HAP-1 (cell line): ENCODE measurements around the gene MYO1B.

Experiments used
- DNase-seq, 2 experiments: peaks; one replicate each; pipeline ENCODE4 v3.0.0-alpha.2; 2016 to 2020; ENCODE audit warnings: low spot score in 2 of 2
- H3K27me3 ChIP-seq: fragments of 250-450 bp; sonication (Bioruptor Pico); 2 replicates; pipeline ENCODE4 v1.5.1; 2020; ENCODE audit warnings: low read depth, mild to moderate bottlenecking, moderate library complexity
- H3K36me3 ChIP-seq: fragments of 250-450 bp; sonication (Bioruptor Pico); replicated peaks from 2 replicates; pipeline ENCODE4 v1.5.1; 2020; ENCODE audit warnings: mild to moderate bottlenecking
- H3K4me1 ChIP-seq: fragments of 250-450 bp; sonication (Bioruptor Pico); 2 replicates; pipeline ENCODE4 v1.5.1; 2020; ENCODE audit warnings: mild to moderate bottlenecking
- H3K4me3 ChIP-seq: fragments of 250-450 bp; sonication (Bioruptor Pico); 2 replicates; pipeline ENCODE4 v1.5.1; 2020; ENCODE audit warnings: mild to moderate bottlenecking, moderate library complexity
- H3K9me3 ChIP-seq: fragments of 250-450 bp; sonication (Bioruptor Pico); 2 replicates; pipeline ENCODE4 v1.5.1; 2020; ENCODE audit warnings: mild to moderate bottlenecking, moderate library complexity
- in situ Hi-C: fragments of 300-500 bp; cut with MboI; formaldehyde crosslinking; loops from 3 replicates; pipeline ENCODE4 v1.14.3; 2020; ENCODE audit warnings: low sequenced_read_pairs, inconsistent platforms, mixed read lengths

The MYO1B gene

GRCh38 chr2:191362841-191363240, 117.6 kb downstream of the MYO1B start:
- no peaks in the 10 kb centered on the region for H3K36me3 ChIP-seq
- H3K4me3 ChIP-seq = no peak overlapping the region
- no peak for DNase-seq
- no peaks in the 10 kb centered on the region for H3K4me1 ChIP-seq
- in situ Hi-C loops = loop anchor here (25.0 kb wide), 1 partner anchor 301 kb away; no protein-coding TSS in a partner anchor
- no peaks in the 10 kb centered on the region for H3K9me3 ChIP-seq
- H3K27me3 ChIP-seq = no peaks in the 10 kb centered on the region

GRCh38 chr2:191363267-191363666, 118.1 kb downstream of the MYO1B start:
- DNase-seq = no peak
- Histone ChIP-seq H3K27me3 (no peaks in the 10 kb centered on the region), H3K4me1 (no peaks in the 10 kb centered on the region), H3K36me3 (no peaks in the 10 kb centered on the region), H3K9me3 (no peaks in the 10 kb centered on the region), H3K4me3 (no peak overlapping the region)
- in situ Hi-C loops = loop anchor here (25.0 kb wide), 1 partner anchor 301 kb away; no protein-coding TSS in a partner anchor

- in situ Hi-C loops = loop anchor here (25.0 kb wide), 1 partner anchor 303 kb away; no protein-coding TSS in a partner anchor
- H3K4me1 ChIP-seq = no peaks in the 10 kb centered on the region
- H3K36me3 ChIP-seq = no peaks in the 10 kb centered on the region
- no peak overlapping the region for H3K4me3 ChIP-seq
- no peak for DNase-seq
- no peaks in the 10 kb centered on the region for H3K9me3 ChIP-seq
- no peaks in the 10 kb centered on the region for H3K27me3 ChIP-seq
These were observed 119.9 kb downstream of the MYO1B start for GRCh38 chr2:191365089-191365488.

- in situ Hi-C loops = loop anchor here (25.0 kb wide), 1 partner anchor 304 kb away; no protein-coding TSS in a partner anchor
- H3K9me3 ChIP-seq = no peaks in the 10 kb centered on the region
- no peak for DNase-seq
- no peak overlapping the region for H3K4me3 ChIP-seq
- no peaks in the 10 kb centered on the region for H3K27me3 ChIP-seq
- no peaks in the 10 kb centered on the region for H3K4me1 ChIP-seq
- H3K36me3 ChIP-seq = no peaks in the 10 kb centered on the region
These were observed 121.0 kb downstream of the MYO1B start for GRCh38 chr2:191366199-191366598.

- in situ Hi-C loops = loop anchor here (25.0 kb wide), 1 partner anchor 307 kb away; no protein-coding TSS in a partner anchor
- H3K4me1 ChIP-seq = no peaks in the 10 kb centered on the region
- H3K9me3 ChIP-seq = no peaks in the 10 kb centered on the region
- peak in 1 of 2 experiments; percentile 16 for DNase-seq
- H3K27me3 ChIP-seq = no peaks in the 10 kb centered on the region
- no peak overlapping the region for H3K4me3 ChIP-seq
- H3K36me3 ChIP-seq = no peaks in the 10 kb centered on the region
These were observed 123.8 kb downstream of the MYO1B start for GRCh38 chr2:191369034-191369433.

GRCh38 chr2:191374366-191374765, 129.2 kb downstream of the MYO1B start:
- in situ Hi-C loops = loop anchor here (25.0 kb wide), 1 partner anchor 312 kb away; no protein-coding TSS in a partner anchor
- Histone ChIP-seq H3K36me3 (no peaks in the 10 kb centered on the region), H3K4me3 (no peak overlapping the region), H3K9me3 (no peaks in the 10 kb centered on the region), H3K4me1 (peaks cover 3% of the 10 kb centered on the region; the same call in 1 of the 2 replicates), H3K27me3 (no peaks in the 10 kb centered on the region)
- no peak for DNase-seq

- no peaks in the 10 kb centered on the region for H3K9me3 ChIP-seq
- peaks cover 3% of the 10 kb centered on the region; the same call in 1 of the 2 replicates for H3K4me1 ChIP-seq
- no peaks in the 10 kb centered on the region for H3K27me3 ChIP-seq
- H3K4me3 ChIP-seq = no peak overlapping the region
- DNase-seq = no peak
- in situ Hi-C loops = loop anchor here (25.0 kb wide), 1 partner anchor 313 kb away; no protein-coding TSS in a partner anchor
- no peaks in the 10 kb centered on the region for H3K36me3 ChIP-seq
These were observed 129.7 kb downstream of the MYO1B start for GRCh38 chr2:191374939-191375338.

- Histone ChIP-seq H3K9me3 (no peaks in the 10 kb centered on the region), H3K36me3 (no peaks in the 10 kb centered on the region), H3K27me3 (no peaks in the 10 kb centered on the region), H3K4me1 (peaks cover 3% of the 10 kb centered on the region; the same call in 1 of the 2 replicates), H3K4me3 (no peak overlapping the region)
- peak in 1 of 2 experiments; percentile 29 for DNase-seq
- in situ Hi-C loops = no loop called here
These were observed 131.9 kb downstream of the MYO1B start for GRCh38 chr2:191376981-191377629.

GRCh38 chr2:191379375-191379774, 134.2 kb downstream of the MYO1B start:
- Histone ChIP-seq H3K9me3 (no peaks in the 10 kb centered on the region), H3K4me1 (peaks cover 3% of the 10 kb centered on the region; the same call in 1 of the 2 replicates), H3K4me3 (no peak overlapping the region), H3K36me3 (no peaks in the 10 kb centered on the region), H3K27me3 (no peaks in the 10 kb centered on the region)
- in situ Hi-C loops = no loop called here
- DNase-seq = no peak

GRCh38 chr2:191382801-191383200, 137.6 kb downstream of the MYO1B start:
- Histone ChIP-seq H3K27me3 (no peaks in the 10 kb centered on the region), H3K36me3 (no peaks in the 10 kb centered on the region), H3K9me3 (no peaks in the 10 kb centered on the region), H3K4me1 (no peaks in the 10 kb centered on the region), H3K4me3 (no peak overlapping the region)
- no peak for DNase-seq
- in situ Hi-C loops = no loop called here

GRCh38 chr2:191383486-191383885, 138.3 kb downstream of the MYO1B start:
- H3K4me3 ChIP-seq = no peak overlapping the region
- no peaks in the 10 kb centered on the region for H3K4me1 ChIP-seq
- H3K27me3 ChIP-seq = no peaks in the 10 kb centered on the region
- in situ Hi-C loops = no loop called here
- H3K36me3 ChIP-seq = no peaks in the 10 kb centered on the region
- no peaks in the 10 kb centered on the region for H3K9me3 ChIP-seq
- no peak for DNase-seq

GRCh38 chr2:191384829-191385228, 139.6 kb downstream of the MYO1B start:
- Histone ChIP-seq H3K36me3 (no peaks in the 10 kb centered on the region), H3K27me3 (no peaks in the 10 kb centered on the region), H3K4me1 (no peaks in the 10 kb centered on the region), H3K9me3 (no peaks in the 10 kb centered on the region), H3K4me3 (no peak overlapping the region)
- in situ Hi-C loops = no loop called here
- DNase-seq = no peak

- Histone ChIP-seq H3K4me3 (no peak overlapping the region), H3K36me3 (no peaks in the 10 kb centered on the region), H3K4me1 (no peaks in the 10 kb centered on the region), H3K27me3 (no peaks in the 10 kb centered on the region), H3K9me3 (no peaks in the 10 kb centered on the region)
- in situ Hi-C loops = no loop called here
- no peak for DNase-seq
These were observed 140.4 kb downstream of the MYO1B start for GRCh38 chr2:191385416-191386160.

- Histone ChIP-seq H3K27me3 (no peaks in the 10 kb centered on the region), H3K4me3 (no peak overlapping the region), H3K36me3 (no peaks in the 10 kb centered on the region), H3K4me1 (no peaks in the 10 kb centered on the region), H3K9me3 (no peaks in the 10 kb centered on the region)
- no peak for DNase-seq
- in situ Hi-C loops = no loop called here
These were observed 141.8 kb downstream of the MYO1B start for GRCh38 chr2:191386938-191387536.
